ENCODE data around the gene CCL4.
"Not testable (repeated sequence)": the region's sequence is repeated elsewhere in the genome, so short reads cannot be mapped to it uniquely, and the experiment has no call there.

DNA sequence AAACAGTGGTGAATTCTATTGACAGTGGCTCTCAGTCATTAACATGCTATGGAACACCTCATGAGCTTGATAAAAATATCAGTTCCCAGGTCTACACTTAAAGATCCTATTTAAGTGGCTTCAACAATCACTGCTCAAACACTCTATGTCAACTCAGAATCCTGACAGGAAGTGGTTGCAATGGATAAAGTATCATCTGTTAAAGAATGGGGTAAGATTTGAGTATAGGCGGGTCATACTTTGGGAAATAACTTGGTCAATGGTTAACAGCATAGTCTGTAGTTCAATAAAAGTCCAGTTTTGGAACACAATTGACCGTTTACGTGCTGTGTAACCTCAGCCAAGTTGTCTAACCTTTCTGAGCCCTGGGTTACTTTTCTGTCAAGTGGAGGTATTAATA lies 16.2 kb upstream of the CCL4 start:
- TF ChIP-seq CREB1 (CRISPR knock-in tag; IDR thresholded peaks at IDR 0.05; ENCODE audit: low read depth); EZH2phosphoT487 (IDR thresholded peaks at IDR 0.05; ENCODE audit: unreplicated experiment); POLR2AphosphoS5 (IDR thresholded peaks at IDR 0.05; ENCODE audit: low read depth); EZH2 (IDR thresholded peaks at IDR 0.05; ENCODE audit: low read depth, unreplicated experiment); JUNB (IDR thresholded peaks at IDR 0.05; ENCODE audit: unreplicated experiment); ZNF114 (CRISPR knock-in tag; IDR thresholded peaks at IDR 0.05); NANOG (IDR thresholded peaks at IDR 0.05; ENCODE audit: borderline replicate concordance); ZNF331 (CRISPR knock-in tag; IDR thresholded peaks at IDR 0.05; ENCODE audit: low read depth); STAT1 (IDR thresholded peaks at IDR 0.05; ENCODE audit: unreplicated experiment): not testable (repeated sequence)
- TF ChIP-seq, protein P1, sequence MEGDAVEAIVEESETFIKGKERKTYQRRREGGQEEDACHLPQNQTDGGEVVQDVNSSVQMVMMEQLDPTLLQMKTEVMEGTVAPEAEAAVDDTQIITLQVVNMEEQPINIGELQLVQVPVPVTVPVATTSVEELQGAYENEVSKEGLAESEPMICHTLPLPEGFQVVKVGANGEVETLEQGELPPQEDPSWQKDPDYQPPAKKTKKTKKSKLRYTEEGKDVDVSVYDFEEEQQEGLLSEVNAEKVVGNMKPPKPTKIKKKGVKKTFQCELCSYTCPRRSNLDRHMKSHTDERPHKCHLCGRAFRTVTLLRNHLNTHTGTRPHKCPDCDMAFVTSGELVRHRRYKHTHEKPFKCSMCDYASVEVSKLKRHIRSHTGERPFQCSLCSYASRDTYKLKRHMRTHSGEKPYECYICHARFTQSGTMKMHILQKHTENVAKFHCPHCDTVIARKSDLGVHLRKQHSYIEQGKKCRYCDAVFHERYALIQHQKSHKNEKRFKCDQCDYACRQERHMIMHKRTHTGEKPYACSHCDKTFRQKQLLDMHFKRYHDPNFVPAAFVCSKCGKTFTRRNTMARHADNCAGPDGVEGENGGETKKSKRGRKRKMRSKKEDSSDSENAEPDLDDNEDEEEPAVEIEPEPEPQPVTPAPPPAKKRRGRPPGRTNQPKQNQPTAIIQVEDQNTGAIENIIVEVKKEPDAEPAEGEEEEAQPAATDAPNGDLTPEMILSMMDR (conservative IDR thresholded peaks at IDR 0.05; ENCODE audit: low read depth in 2 of 2) = not testable (repeated sequence)
- TF ChIP-seq, protein P2, sequence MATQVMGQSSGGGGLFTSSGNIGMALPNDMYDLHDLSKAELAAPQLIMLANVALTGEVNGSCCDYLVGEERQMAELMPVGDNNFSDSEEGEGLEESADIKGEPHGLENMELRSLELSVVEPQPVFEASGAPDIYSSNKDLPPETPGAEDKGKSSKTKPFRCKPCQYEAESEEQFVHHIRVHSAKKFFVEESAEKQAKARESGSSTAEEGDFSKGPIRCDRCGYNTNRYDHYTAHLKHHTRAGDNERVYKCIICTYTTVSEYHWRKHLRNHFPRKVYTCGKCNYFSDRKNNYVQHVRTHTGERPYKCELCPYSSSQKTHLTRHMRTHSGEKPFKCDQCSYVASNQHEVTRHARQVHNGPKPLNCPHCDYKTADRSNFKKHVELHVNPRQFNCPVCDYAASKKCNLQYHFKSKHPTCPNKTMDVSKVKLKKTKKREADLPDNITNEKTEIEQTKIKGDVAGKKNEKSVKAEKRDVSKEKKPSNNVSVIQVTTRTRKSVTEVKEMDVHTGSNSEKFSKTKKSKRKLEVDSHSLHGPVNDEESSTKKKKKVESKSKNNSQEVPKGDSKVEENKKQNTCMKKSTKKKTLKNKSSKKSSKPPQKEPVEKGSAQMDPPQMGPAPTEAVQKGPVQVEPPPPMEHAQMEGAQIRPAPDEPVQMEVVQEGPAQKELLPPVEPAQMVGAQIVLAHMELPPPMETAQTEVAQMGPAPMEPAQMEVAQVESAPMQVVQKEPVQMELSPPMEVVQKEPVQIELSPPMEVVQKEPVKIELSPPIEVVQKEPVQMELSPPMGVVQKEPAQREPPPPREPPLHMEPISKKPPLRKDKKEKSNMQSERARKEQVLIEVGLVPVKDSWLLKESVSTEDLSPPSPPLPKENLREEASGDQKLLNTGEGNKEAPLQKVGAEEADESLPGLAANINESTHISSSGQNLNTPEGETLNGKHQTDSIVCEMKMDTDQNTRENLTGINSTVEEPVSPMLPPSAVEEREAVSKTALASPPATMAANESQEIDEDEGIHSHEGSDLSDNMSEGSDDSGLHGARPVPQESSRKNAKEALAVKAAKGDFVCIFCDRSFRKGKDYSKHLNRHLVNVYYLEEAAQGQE (IDR thresholded peaks at IDR 0.05; ENCODE audit: unreplicated experiment) = not testable (repeated sequence)
- TF ChIP-seq, protein P3, sequence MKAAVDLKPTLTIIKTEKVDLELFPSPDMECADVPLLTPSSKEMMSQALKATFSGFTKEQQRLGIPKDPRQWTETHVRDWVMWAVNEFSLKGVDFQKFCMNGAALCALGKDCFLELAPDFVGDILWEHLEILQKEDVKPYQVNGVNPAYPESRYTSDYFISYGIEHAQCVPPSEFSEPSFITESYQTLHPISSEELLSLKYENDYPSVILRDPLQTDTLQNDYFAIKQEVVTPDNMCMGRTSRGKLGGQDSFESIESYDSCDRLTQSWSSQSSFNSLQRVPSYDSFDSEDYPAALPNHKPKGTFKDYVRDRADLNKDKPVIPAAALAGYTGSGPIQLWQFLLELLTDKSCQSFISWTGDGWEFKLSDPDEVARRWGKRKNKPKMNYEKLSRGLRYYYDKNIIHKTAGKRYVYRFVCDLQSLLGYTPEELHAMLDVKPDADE (IDR thresholded peaks at IDR 0.05) = not testable (repeated sequence)
